ENCODE results near the gene DNASE1L1. TPM values are rescaled to one million over a fixed set of nuclear protein-coding genes. Genes with fewer than 3 reads are reported as not detected.
A peak's percentile ranks its signal among the peaks of the same experiment; 100 is the strongest.

The DNASE1L1 gene
- total RNA-seq, 1 experiment from 2014 or later, result 8.8 TPM

DNA sequence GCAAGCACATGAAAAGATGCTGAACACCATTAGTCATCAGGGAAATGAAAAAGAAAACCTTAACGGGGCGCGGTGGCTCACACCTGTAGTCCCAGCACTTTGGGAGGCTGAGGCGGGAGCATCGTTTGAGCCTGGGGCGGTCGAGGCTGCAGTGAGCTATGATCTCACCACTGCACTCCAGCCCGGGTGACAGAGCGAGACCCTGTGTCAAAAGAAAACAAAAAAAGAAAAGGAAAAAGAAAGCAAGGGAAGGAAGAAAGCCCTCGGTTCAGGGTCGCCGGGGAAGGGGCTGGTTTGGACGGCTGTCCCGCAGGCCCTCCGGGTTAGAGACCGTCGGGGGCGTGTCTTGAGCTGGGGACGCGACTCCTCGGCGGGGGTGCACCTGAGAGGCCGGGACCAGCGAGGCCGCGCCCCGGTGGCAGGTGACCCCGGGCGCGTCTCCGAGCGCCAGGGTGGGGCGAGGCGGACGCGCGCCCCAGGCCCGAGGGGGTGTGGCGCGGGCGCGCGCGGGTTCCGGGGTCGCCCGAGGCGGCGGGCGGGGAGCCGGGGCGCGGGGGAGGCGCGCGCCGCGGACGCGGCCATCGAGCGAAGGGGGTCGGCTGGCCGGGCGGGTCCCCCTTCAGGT, 48.5 kb upstream of the DNASE1L1 start:
- Mint-ChIP-seq H3K4me3 (ENCODE audit: unreplicated experiment) (peak overlapping the region; percentile 98), H3K4me1 (ENCODE audit: low read depth, unreplicated experiment) (no peaks in the 10 kb centered on the region), H3K27me3 (ENCODE audit: insufficient read depth, unreplicated experiment) (no peaks in the 10 kb centered on the region), H3K36me3 (ENCODE audit: insufficient read depth, unreplicated experiment) (peaks cover 29% of the 10 kb centered on the region), H3K9me3 (ENCODE audit: unreplicated experiment) (no peaks in the 10 kb centered on the region), H3K27ac (ENCODE audit: unreplicated experiment) (peak overlapping the region; percentile 93)
- peak; percentile 74 to 83 for DNase-seq
- no peaks in the 10 kb centered on the region for H3K27me3 ChIP-seq (replicated peaks; ENCODE audit: control insufficient read depth, insufficient read depth, low read length)
- ChIA-PET CTCF (interaction anchor here (1.0 to 1.2 kb wide), 2 partner anchors 69 to 84 kb away, joined by 3 to 4 read pairs; no protein-coding TSS in a partner anchor), POLR2A (interaction anchor here (1.1 to 1.2 kb wide), 2 partner anchors 33 to 60 kb away, joined by 3 read pairs; partner anchors contain the start of gene SLC10A3)
- H3K36me3 ChIP-seq (ENCODE audit: control insufficient read depth, insufficient read depth, low read length), result no peaks in the 10 kb centered on the region
- no peaks in the 10 kb centered on the region for H3K9me3 ChIP-seq
- H3K4me3 ChIP-seq (ENCODE audit: low read depth, low read length), result peak overlapping the region; percentile 72
- H3K4me1 ChIP-seq, result no peaks in the 10 kb centered on the region
- intact Hi-C loops (cut with micrococcal nuclease; ENCODE audit: unreplicated experiment), result no loop called here
- TF ChIP-seq, protein P1, sequence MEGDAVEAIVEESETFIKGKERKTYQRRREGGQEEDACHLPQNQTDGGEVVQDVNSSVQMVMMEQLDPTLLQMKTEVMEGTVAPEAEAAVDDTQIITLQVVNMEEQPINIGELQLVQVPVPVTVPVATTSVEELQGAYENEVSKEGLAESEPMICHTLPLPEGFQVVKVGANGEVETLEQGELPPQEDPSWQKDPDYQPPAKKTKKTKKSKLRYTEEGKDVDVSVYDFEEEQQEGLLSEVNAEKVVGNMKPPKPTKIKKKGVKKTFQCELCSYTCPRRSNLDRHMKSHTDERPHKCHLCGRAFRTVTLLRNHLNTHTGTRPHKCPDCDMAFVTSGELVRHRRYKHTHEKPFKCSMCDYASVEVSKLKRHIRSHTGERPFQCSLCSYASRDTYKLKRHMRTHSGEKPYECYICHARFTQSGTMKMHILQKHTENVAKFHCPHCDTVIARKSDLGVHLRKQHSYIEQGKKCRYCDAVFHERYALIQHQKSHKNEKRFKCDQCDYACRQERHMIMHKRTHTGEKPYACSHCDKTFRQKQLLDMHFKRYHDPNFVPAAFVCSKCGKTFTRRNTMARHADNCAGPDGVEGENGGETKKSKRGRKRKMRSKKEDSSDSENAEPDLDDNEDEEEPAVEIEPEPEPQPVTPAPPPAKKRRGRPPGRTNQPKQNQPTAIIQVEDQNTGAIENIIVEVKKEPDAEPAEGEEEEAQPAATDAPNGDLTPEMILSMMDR (IDR thresholded peaks at IDR 0.05; ENCODE audit: insufficient read depth in 1 of 2, low read depth in 1 of 2, low read length in 1 of 2, severe bottlenecking in 1 of 2, unreplicated experiment in 1 of 2), result no peak
- no TSS peak for BruUV-seq (replicated peaks)

DNA sequence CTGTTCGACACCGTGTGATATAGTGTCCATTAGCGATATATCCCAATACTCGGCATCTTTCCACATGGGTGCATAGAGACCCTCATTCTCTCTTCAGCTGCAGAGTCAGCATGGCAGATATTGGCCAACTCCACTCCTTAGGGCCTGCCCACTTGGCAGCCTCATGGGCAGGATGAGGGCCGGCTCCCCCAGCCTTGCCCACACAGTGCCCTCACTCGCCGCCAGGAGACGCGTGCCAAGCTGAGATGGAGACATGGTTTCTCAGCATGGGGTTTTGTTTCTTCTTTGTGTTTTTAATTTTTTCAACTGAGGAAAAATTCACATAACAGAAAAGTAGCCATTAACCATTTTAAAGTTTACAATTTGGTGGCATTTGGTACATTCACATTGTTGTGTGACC, 43.8 kb upstream of the DNASE1L1 start:
- CTCF ChIA-PET, result interaction anchor here (0.7 kb wide), 1 partner anchor 643 kb away, joined by 5 read pairs; no protein-coding TSS in a partner anchor

DNA sequence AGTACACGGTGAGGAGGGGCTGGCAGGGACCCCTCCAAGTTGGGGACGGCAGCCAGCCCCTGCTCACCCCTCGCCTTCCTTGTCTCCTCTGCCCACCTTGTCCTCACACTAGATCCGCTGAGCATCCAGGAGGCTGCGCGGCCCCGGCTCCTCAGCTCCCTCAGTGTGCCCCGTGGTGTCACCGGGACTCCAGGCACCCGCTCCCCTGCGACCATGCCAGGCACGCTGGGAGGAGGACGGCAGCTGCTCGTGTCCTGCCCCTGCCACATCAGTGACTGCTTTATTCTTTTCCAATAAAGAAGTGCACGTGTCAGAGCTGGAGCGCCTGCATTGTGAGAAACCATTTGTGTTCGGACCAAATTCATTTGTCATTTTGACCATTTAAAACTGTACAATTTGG, 41.3 kb upstream of the DNASE1L1 start:
- H3K9me3 ChIP-seq, result no peaks in the 10 kb centered on the region
- TSS peak; percentile 61 for BruUV-seq (replicated peaks)

More for the DNA sequence above, 43.8 kb upstream of the DNASE1L1 start:
- no peak for DNase-seq
- Mint-ChIP-seq H3K9me3 (ENCODE audit: unreplicated experiment) (no peaks in the 10 kb centered on the region), H3K4me1 (ENCODE audit: low read depth, unreplicated experiment) (no peaks in the 10 kb centered on the region), H3K36me3 (ENCODE audit: insufficient read depth, unreplicated experiment) (peaks cover 21% of the 10 kb centered on the region), H3K27ac (ENCODE audit: unreplicated experiment) (no peak overlapping the region), H3K4me3 (ENCODE audit: unreplicated experiment) (no peak overlapping the region), H3K27me3 (ENCODE audit: insufficient read depth, unreplicated experiment) (no peaks in the 10 kb centered on the region)
- intact Hi-C loops (cut with micrococcal nuclease; ENCODE audit: unreplicated experiment), result no loop called here
- Histone ChIP-seq H3K4me3 (ENCODE audit: low read depth, low read length) (no peak overlapping the region), H3K4me1 (no peaks in the 10 kb centered on the region), H3K9me3 (no peaks in the 10 kb centered on the region), H3K36me3 (ENCODE audit: control insufficient read depth, insufficient read depth, low read length) (no peaks in the 10 kb centered on the region), H3K27me3 (replicated peaks; ENCODE audit: control insufficient read depth, insufficient read depth, low read length) (no peaks in the 10 kb centered on the region)
- BruUV-seq (replicated peaks), result no TSS peak
- POLR2A ChIA-PET, result interaction anchor here (0.6 kb wide), 2 partner anchors 33 to 38 kb away, joined by 3 to 5 read pairs; partner anchors contain the start of genes SLC10A3 and UBL4A
- TF ChIP-seq, protein P1 (IDR thresholded peaks at IDR 0.05; ENCODE audit: insufficient read depth in 1 of 2, low read depth in 1 of 2, low read length in 1 of 2, severe bottlenecking in 1 of 2, unreplicated experiment in 1 of 2), result no peak

More for the DNA sequence above, 41.3 kb upstream of the DNASE1L1 start:
- no peak overlapping the region for H3K4me3 Mint-ChIP-seq (ENCODE audit: unreplicated experiment)
- Histone ChIP-seq H3K36me3 (ENCODE audit: control insufficient read depth, insufficient read depth, low read length) (no peaks in the 10 kb centered on the region), H3K4me1 (no peaks in the 10 kb centered on the region), H3K27me3 (replicated peaks; ENCODE audit: control insufficient read depth, insufficient read depth, low read length) (no peaks in the 10 kb centered on the region), H3K4me3 (ENCODE audit: low read depth, low read length) (no peak overlapping the region)
- intact Hi-C loops (cut with micrococcal nuclease; ENCODE audit: unreplicated experiment), result no loop called here
- peaks cover 28% of the 10 kb centered on the region for H3K36me3 Mint-ChIP-seq (ENCODE audit: insufficient read depth, unreplicated experiment)
- POLR2A ChIA-PET, result no interaction called here
- no peaks in the 10 kb centered on the region for H3K4me1 Mint-ChIP-seq (ENCODE audit: low read depth, unreplicated experiment)
- TF ChIP-seq, protein P1 (IDR thresholded peaks at IDR 0.05; ENCODE audit: insufficient read depth in 1 of 2, low read depth in 1 of 2, low read length in 1 of 2, severe bottlenecking in 1 of 2, unreplicated experiment in 1 of 2), result no peak
- CTCF ChIA-PET, result no interaction called here
- H3K9me3 Mint-ChIP-seq (ENCODE audit: unreplicated experiment), result no peaks in the 10 kb centered on the region
- H3K27ac Mint-ChIP-seq (ENCODE audit: unreplicated experiment), result no peak overlapping the region
- no peaks in the 10 kb centered on the region for H3K27me3 Mint-ChIP-seq (ENCODE audit: insufficient read depth, unreplicated experiment)
- no peak for DNase-seq

All from Caco-2 (cell line).